Stimulated activated CD4-positive, alpha-beta T cell treated with anti-CD3 and anti-CD28 coated beads, Interleukin-4, amount 100 ng/mL, for 24 hours (primary cell): ENCODE measurements around the gene CEP41.

Experiments
- DNase-seq: peaks from one replicate; pipeline ENCODE4 v3.0.0-alpha.2; 2020

Gene CEP41

GRCh38 chr7:130346941-130347340 lies 93.9 kb downstream of the CEP41 start:
- DNase-seq, result no peak

GRCh38 chr7:130346177-130346905 lies 94.5 kb downstream of the CEP41 start:
- no peak for DNase-seq

- no peak for DNase-seq
These were observed 95.1 kb downstream of the CEP41 start for GRCh38 chr7:130345725-130346124.

GRCh38 chr7:130345136-130345535 lies 95.7 kb downstream of the CEP41 start:
- DNase-seq, result no peak

DNA sequence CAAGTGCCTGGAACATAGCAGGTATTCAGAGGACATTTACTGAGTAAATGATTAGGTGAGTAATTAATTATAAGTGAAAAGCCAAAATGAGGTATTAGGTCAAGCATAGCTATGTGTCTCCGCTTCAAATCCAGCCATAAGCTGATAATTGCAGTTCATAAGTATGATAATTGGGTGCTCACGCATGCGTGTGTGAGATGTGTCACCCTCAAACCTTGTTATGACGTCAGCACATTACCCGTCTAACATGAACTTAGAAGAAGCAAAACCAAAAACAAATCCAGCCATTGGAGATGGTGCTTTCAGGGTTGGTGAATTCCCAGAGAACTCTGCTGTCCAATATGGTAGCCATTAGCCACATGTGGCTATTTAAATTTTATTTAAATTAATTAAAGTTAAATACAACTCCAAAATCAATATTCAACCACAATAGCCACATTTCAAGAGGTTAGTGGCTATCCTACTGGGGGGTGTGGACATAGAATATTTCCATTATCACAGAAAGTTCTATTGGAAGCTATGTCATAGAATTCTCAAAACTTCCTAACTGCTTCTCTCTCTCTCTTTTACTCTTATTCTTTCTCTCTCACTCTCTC lies 96.4 kb downstream of the CEP41 start, which contains the start of gene CPA5:
TSS of gene CPA5 (plus strand) at position 546 of the 596 bp plus-strand sequence. CDS start 1,670 bp downstream, outside the sequence.
- DNase-seq, result no peak
